HepG2 (cell line): ENCODE results near the gene COPB2. TPM values are rescaled to one million over a fixed set of nuclear protein-coding genes. Genes with fewer than 3 reads are reported as not detected.
A peak's percentile ranks its signal among the peaks of the same experiment; 100 is the strongest.

Experiments used
- AGO1 ChIP-seq: fragments of 200-400 bp; formaldehyde crosslinking; IDR thresholded peaks from 2 replicates; pipeline ENCODE4 v1.6.1; 2017; ENCODE audit warnings: mild to moderate bottlenecking, low read depth, low read length, moderate library complexity; ENCODE audit not compliant: poor library complexity, severe bottlenecking
- HOXA5 ChIP-seq: sonication (generic); formaldehyde crosslinking; IDR thresholded peaks from 2 replicates; pipeline ENCODE4 v1.4.0; 2020; ENCODE audit warnings: missing genetic modification reagents
- NR1H2 ChIP-seq: sonication (generic); formaldehyde crosslinking; IDR thresholded peaks from 2 replicates; pipeline ENCODE4 v1.8.1; 2022; ENCODE audit warnings: low read depth, missing genetic modification reagents, borderline replicate concordance
- PHF20 ChIP-seq: sonication (generic); formaldehyde crosslinking; IDR thresholded peaks from 2 replicates; pipeline ENCODE4 v1.5.0; 2020; ENCODE audit warnings: mild to moderate bottlenecking, missing genetic modification reagents
- PHF21A ChIP-seq: sonication (generic); formaldehyde crosslinking; IDR thresholded peaks from 2 replicates; pipeline ENCODE4 v1.5.0; 2020; ENCODE audit warnings: mild to moderate bottlenecking, missing genetic modification reagents
- YEATS2 ChIP-seq: sonication (generic); formaldehyde crosslinking; IDR thresholded peaks from 2 replicates; pipeline ENCODE4 v1.4.0; 2020; ENCODE audit warnings: missing genetic modification reagents, borderline replicate concordance
- ZBTB8A ChIP-seq: sonication (generic); formaldehyde crosslinking; IDR thresholded peaks from 2 replicates; pipeline ENCODE4 v1.4.0; 2020; ENCODE audit warnings: mild to moderate bottlenecking, low read depth, missing genetic modification reagents, borderline replicate concordance
- ZNF33A ChIP-seq: sonication (generic); formaldehyde crosslinking; IDR thresholded peaks from 2 replicates; pipeline ENCODE4 v1.5.1; 2020; ENCODE audit warnings: missing genetic modification reagents, mild to moderate bottlenecking, moderate library complexity, borderline replicate concordance
- ZNF766 ChIP-seq: sonication (generic); formaldehyde crosslinking; IDR thresholded peaks from 2 replicates; pipeline ENCODE4 v1.5.0; 2020; ENCODE audit warnings: missing genetic modification reagents, borderline replicate concordance
- polyA plus RNA-seq, 8 experiments: library from polyadenylated mRNA; depleted of rRNA in 3 of 8; stranded (reverse) in 7 of 8; unstranded in 1 of 8; fragments of >200 nt; fragmentation: Illumina TruSeq in 4 of 8; extraction: Trizol in 4 of 8; gene quantifications; 2 replicates each; pipeline versions ENCODE4 v1.2.1 to v1.2.3, GENCODE V29; 2011 to 2016; ENCODE audit warnings: low read depth in 4 of 8, missing spikeins in 1 of 8, mixed read lengths in 1 of 8; ENCODE audit not compliant: insufficient read depth in 1 of 8
- total RNA-seq, 5 experiments: library from RNA; depleted of rRNA; stranded (reverse); fragments of >200 nt; fragmentation: Illumina TruSeq; extraction: Trizol; gene quantifications; 2 replicates each; pipeline ENCODE4 v1.2.3, GENCODE V29; 2016; ENCODE audit warnings: low read depth in 1 of 5
- TF ChIP-seq, protein P1 (sequence below): sonication (generic); formaldehyde crosslinking; IDR thresholded peaks from 2 replicates; pipeline ENCODE4 v1.5.1; 2020; ENCODE audit warnings: missing genetic modification reagents, mild to moderate bottlenecking, borderline replicate concordance
- TF ChIP-seq, protein P2 (sequence below): sonication (generic); formaldehyde crosslinking; IDR thresholded peaks from 2 replicates; pipeline ENCODE4 v1.8.1; 2022; ENCODE audit warnings: low read depth, mild to moderate bottlenecking, missing genetic modification reagents
- TF ChIP-seq, protein P3 (sequence below): sonication (generic); formaldehyde crosslinking; IDR thresholded peaks from 2 replicates; pipeline ENCODE4 v1.8.0; 2022; ENCODE audit warnings: mild to moderate bottlenecking, missing genetic modification reagents, borderline replicate concordance
- TF ChIP-seq, protein P4 (sequence below): sonication (generic); formaldehyde crosslinking; IDR thresholded peaks from 2 replicates; pipeline ENCODE4 v1.5.1; 2020; ENCODE audit warnings: mild to moderate bottlenecking, missing genetic modification reagents
- TF ChIP-seq, protein P5 (sequence below): sonication (generic); formaldehyde crosslinking; conservative IDR thresholded peaks from 2 replicates; pipeline ENCODE4 v1.8.0; 2022; ENCODE audit warnings: low read depth, missing genetic modification reagents
- TF ChIP-seq, protein P6 (sequence below): IDR thresholded peaks from 2 replicates; pipeline ENCODE4 v1.6.1; 2016; ENCODE audit warnings: low read depth, borderline replicate concordance

The COPB2 gene
- total and polyA plus RNA-seq, 2 of the 13 experiments (the other 11 are each of a cell fraction or from before 2014, with no cell fraction given) = 83.3 to 217 TPM

DNA sequence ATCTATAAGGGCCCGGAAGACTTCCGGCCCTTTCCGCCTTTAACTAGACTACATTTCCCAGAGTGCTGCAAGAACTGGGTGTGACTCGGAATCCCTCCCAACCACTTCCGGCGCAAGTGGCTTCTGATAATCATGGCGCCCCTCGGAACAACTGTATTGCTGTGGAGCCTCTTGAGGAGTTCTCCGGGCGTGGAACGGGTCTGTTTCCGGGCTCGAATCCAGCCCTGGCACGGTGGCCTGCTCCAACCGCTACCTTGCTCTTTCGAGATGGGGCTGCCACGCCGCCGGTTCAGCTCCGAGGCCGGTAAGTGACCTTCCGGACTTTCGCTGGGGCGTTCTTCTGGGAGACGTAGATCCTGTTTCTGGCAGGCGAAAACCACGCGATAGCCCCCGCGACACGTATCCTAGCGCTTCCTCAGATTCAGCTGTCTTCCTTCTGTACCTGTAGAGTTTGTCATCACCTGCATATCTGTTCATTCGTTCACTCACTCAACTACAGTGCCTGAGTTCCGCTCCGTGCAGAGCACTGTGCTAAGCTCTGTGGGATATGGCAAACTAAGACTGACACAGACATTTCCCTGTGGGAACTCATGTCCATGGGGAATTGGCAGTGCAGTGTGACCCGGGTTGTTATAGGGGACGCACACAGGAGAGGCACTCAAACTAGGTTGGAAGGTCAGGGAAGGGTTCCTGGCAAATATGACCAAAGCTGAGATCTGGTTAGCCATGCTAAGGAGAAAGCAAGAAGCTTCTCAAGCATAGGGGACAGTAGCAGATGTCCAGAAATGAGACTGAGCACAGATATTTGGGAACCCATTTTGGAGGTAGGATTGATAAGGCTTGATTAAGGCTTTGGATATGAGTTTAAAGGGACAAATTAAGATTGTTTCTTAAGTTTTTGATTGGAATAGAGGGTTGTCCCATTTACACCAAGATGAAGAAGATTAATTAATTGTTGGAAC lies 45.3 kb downstream of the COPB2 start, which contains the start of gene MRPS22 (continued):
- TF ChIP-seq, protein P1, sequence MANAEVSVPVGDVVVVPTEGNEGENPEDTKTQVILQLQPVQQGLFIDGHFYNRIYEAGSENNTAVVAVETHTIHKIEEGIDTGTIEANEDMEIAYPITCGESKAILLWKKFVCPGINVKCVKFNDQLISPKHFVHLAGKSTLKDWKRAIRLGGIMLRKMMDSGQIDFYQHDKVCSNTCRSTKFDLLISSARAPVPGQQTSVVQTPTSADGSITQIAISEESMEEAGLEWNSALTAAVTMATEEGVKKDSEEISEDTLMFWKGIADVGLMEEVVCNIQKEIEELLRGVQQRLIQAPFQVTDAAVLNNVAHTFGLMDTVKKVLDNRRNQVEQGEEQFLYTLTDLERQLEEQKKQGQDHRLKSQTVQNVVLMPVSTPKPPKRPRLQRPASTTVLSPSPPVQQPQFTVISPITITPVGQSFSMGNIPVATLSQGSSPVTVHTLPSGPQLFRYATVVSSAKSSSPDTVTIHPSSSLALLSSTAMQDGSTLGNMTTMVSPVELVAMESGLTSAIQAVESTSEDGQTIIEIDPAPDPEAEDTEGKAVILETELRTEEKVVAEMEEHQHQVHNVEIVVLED (CRISPR knock-in tag) = peak; percentile 61; the same call in 1 of the 2 replicates
- peak; percentile 92 for TF ChIP-seq PHF20
- TF ChIP-seq NR1H2 (CRISPR knock-in tag) = no peak
- no peak for TF ChIP-seq ZNF766 (CRISPR knock-in tag)
- TF ChIP-seq, protein P2, sequence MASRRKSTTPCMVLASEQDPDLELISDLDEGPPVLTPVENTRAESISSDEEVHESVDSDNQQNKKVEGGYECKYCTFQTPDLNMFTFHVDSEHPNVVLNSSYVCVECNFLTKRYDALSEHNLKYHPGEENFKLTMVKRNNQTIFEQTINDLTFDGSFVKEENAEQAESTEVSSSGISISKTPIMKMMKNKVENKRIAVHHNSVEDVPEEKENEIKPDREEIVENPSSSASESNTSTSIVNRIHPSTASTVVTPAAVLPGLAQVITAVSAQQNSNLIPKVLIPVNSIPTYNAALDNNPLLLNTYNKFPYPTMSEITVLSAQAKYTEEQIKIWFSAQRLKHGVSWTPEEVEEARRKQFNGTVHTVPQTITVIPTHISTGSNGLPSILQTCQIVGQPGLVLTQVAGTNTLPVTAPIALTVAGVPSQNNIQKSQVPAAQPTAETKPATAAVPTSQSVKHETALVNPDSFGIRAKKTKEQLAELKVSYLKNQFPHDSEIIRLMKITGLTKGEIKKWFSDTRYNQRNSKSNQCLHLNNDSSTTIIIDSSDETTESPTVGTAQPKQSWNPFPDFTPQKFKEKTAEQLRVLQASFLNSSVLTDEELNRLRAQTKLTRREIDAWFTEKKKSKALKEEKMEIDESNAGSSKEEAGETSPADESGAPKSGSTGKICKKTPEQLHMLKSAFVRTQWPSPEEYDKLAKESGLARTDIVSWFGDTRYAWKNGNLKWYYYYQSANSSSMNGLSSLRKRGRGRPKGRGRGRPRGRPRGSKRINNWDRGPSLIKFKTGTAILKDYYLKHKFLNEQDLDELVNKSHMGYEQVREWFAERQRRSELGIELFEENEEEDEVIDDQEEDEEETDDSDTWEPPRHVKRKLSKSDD (CRISPR knock-in tag) = no peak
- TF ChIP-seq, protein P3, sequence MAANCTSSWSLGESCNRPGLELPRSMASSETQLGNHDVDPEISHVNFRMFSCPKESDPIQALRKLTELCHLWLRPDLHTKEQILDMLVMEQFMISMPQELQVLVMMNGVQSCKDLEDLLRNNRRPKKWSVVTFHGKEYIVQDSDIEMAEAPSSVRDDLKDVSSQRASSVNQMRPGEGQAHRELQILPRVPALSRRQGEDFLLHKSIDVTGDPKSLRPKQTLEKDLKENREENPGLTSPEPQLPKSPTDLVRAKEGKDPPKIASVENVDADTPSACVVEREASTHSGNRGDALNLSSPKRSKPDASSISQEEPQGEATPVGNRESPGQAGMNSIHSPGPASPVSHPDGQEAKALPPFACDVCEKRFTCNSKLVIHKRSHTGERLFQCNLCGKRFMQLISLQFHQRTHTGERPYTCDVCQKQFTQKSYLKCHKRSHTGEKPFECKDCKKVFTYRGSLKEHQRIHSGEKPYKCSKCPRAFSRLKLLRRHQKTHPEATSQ (CRISPR knock-in tag) = no peak
- TF ChIP-seq, protein P4, sequence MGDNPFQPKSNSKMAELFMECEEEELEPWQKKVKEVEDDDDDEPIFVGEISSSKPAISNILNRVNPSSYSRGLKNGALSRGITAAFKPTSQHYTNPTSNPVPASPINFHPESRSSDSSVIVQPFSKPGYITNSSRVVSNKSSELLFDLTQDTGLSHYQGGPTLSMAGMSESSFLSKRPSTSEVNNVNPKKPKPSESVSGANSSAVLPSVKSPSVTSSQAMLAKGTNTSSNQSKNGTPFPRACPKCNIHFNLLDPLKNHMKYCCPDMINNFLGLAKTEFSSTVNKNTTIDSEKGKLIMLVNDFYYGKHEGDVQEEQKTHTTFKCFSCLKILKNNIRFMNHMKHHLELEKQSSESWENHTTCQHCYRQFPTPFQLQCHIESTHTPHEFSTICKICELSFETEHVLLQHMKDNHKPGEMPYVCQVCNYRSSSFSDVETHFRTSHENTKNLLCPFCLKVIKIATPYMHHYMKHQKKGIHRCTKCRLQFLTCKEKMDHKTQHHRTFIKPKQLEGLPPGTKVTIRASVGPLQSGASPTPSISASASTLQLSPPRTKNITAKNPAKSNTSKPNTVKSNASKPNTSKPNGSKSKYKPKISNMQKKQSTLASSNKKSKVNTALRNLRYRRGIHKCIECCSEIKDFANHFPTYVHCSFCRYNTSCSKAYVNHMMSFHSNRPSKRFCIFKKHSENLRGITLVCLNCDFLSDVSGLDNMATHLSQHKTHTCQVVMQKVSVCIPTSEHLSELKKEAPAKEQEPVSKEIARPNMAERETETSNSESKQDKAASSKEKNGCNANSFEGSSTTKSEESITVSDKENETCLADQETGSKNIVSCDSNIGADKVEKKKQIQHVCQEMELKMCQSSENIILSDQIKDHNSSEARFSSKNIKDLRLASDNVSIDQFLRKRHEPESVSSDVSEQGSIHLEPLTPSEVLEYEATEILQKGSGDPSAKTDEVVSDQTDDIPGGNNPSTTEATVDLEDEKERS (CRISPR knock-in tag) = 0 out of 2 replicates have a peak, but pooled peaks have one; percentile 18
- TF ChIP-seq, protein P5, sequence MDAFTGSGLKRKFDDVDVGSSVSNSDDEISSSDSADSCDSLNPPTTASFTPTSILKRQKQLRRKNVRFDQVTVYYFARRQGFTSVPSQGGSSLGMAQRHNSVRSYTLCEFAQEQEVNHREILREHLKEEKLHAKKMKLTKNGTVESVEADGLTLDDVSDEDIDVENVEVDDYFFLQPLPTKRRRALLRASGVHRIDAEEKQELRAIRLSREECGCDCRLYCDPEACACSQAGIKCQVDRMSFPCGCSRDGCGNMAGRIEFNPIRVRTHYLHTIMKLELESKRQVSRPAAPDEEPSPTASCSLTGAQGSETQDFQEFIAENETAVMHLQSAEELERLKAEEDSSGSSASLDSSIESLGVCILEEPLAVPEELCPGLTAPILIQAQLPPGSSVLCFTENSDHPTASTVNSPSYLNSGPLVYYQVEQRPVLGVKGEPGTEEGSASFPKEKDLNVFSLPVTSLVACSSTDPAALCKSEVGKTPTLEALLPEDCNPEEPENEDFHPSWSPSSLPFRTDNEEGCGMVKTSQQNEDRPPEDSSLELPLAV (CRISPR knock-in tag) = no peak
- no peak for TF ChIP-seq ZBTB8A
- TF ChIP-seq YEATS2 (CRISPR knock-in tag) = peak; percentile 56; the same call in 1 of the 2 replicates
- TF ChIP-seq ZNF33A (CRISPR knock-in tag) = no peak
- TF ChIP-seq PHF21A (CRISPR knock-in tag) = peak; percentile 71; the same call in 1 of the 2 replicates
- TF ChIP-seq, protein P6, sequence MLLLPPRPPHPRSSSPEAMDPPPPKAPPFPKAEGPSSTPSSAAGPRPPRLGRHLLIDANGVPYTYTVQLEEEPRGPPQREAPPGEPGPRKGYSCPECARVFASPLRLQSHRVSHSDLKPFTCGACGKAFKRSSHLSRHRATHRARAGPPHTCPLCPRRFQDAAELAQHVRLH (CRISPR knock-in tag) = no peak
- no peak for TF ChIP-seq AGO1
- no peak for TF ChIP-seq HOXA5
